Left renal pelvis (tissue), 4 donors: Measurements from ENCODE around the gene EPAS1. TPM values are rescaled to one million over a fixed set of nuclear protein-coding genes. Genes with fewer than 3 reads are reported as not detected.
"Not testable (repeated sequence)": the region's sequence is repeated elsewhere in the genome, so short reads cannot be mapped to it uniquely, and the experiment has no call there.

ENCODE experiments used
- DNase-seq, 4 donors: peaks; one replicate each; pipeline ENCODE4 v3.0.0-alpha.2; 2013; ENCODE audit warnings: low read depth in 4 of 4, low spot score in 3 of 4
- polyA plus RNA-seq, 4 donors: library from polyadenylated mRNA; unstranded; fragments of 120-200 nt; gene quantifications; one replicate each; pipeline ENCODE4 v1.2.1, GENCODE V29; 2013; ENCODE audit not compliant: insufficient read length in 4 of 4

The EPAS1 gene
- polyA plus RNA-seq, 4 donors: 23.0 to 58.5 (median 48.1) TPM

DNA sequence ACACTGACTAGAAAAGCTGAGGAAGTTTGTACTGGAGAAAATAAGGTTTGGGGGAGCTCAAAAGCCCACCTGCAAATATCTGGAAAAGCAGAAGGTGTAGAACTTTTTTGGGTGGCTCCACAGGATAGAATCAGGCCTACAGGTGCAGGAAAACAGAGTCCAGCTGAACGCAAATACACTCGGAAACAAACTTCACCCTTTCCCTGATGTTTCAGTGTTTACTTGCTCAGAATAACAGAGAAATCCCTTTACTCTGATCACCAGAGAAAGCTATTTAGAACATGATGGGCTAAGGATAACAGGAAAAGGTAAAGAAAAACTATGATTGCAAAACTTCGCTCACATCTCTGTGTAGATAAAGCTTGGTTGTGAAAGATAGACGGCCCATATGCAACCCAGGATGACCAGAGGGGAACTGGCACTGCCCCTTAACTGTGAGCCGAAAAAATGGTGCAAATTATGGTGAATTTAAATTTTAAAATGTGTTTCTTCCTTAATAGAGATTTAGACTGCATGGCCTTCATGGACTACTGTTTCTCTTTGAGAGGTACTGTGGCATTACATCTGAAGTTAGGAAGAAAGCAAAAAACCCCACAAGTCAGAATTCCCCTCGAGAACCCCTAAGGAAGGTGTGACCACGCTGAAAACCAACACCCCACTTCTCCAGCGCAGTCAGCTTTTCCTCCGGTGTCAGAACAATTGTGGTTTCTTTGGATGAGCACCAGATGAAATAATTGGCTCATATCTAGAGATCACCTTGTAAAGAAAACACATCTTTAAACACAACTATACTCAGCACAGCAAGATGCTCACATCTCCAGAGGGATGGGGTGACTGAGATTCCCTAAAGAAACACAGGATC, 97.7 kb downstream of the EPAS1 start:
- no peak for DNase-seq

GRCh38 chr2:46395730-46396129, 98.5 kb downstream of the EPAS1 start:
- DNase-seq: not testable (repeated sequence)

DNA sequence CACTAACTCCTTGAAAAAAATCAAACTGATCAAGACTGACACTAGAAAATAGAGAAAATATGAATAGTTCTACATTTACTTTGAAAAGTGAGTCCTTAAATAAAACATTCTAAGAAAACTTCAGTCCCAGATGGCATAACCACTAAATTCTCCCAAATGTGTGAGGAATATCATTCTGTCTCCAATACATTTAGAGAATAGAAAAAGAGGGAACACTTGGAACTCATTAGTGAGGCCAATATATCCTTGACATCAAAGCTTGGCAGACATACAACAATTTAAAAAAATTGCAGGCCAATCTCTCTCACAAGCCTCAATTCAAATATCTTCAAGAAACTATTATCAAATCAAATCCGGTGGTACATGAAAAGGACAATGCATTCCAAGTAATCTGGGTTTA, 102.8 kb downstream of the EPAS1 start:
- DNase-seq: no peak

- no peak for DNase-seq
Measured at GRCh38 chr2:46402874-46403273, 105.7 kb downstream of the EPAS1 start.

GRCh38 chr2:46404181-46404759, 107.1 kb downstream of the EPAS1 start:
- DNase-seq: no peak

DNA sequence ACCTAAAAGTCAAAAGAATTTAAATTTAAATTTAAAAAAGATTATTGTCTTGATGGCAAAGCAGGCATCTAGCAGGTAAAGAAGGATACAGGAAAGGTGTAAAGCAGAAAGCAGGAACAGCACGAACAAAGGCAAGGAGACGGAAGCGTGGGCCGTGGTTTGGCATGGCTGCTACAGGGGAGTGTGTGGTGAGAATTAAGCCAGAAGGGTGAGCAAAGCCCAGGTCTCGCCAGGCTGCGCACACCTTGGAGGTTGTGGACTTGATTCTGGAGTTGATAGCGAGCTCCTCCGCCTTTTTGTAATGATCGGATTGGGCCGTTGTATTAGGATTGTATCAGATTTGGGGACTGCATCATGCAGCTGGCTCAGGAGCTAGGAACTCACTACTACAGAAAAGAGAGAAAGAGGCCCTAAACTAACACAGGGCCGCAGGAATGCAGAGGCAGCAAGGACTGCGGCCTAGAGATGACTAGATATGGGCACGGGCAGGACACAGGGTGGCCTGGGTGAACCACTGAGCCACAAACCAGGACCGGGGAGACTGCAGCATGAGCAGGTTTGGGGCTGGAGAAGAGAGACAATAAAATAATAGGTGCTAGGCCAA, 110.7 kb downstream of the EPAS1 start:
- DNase-seq: no peak

DNA sequence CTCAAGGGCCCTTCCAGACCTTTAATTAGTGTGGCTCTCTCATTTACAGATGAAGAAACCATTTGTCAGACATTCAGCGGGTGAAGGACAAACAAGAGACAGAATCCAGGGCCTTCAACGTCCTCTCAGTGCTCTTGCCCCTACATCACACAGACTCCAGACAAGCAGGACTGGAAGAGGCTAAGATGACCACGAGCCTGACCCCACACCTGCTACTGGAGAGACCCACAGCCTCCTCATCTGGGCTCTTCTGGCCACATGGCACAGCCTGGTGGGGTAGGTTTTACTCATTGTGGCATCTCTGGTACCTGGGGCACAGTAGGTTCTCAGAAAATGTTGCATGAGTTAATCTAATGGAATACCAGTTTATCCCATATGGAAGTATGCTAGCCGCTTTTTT, 112.5 kb downstream of the EPAS1 start:
- DNase-seq: no peak

DNA sequence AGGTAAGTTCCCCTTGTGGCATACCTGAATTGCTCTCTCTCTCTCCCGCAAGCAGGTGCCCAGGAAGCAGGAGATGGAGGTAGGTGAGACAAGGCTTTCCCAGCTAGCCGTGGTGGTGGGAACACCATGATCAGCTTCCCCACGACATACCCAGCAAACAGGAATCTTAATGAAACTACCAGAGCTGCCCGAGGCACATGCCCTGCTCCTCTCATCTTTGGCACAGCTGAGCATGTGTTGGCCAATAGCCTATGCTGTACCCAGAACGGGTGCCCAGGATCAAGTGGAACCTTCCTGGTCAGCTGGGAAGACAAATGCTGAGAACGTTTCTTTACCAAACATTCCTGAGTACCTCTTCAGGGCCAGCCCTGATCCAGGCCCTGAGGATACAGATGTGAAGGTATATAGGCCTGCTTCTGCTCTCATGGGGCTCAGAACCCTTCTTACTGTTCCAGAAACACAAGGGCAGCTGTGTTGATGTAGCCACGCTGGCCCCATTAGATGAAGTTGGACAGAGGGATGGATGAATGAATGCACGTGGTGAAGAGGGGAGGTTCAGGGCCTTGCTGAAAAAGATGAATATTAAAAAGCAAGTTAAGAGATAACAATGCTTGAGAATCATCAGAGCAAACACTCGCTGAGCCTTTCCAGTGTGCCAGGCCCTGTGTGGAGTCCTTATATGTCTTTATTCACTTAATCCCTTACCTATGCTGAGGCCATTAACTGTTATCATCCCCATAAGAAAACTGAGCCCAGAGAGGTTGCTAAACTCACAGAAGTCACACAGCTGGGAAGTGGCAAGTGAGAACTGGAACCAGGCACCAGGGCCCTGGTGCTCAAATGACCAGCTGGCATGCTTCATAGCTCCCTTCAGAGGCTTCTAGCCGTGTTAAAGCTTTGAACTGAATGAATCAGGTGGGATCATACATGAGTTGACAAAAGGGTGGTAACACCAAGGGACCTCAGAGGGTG, 113.4 kb downstream of the EPAS1 start:
- no peak for DNase-seq

GRCh38 chr2:46411245-46411641, 114.0 kb downstream of the EPAS1 start:
- no peak for DNase-seq

GRCh38 chr2:46411985-46412384, 114.8 kb downstream of the EPAS1 start:
- DNase-seq: no peak

DNA sequence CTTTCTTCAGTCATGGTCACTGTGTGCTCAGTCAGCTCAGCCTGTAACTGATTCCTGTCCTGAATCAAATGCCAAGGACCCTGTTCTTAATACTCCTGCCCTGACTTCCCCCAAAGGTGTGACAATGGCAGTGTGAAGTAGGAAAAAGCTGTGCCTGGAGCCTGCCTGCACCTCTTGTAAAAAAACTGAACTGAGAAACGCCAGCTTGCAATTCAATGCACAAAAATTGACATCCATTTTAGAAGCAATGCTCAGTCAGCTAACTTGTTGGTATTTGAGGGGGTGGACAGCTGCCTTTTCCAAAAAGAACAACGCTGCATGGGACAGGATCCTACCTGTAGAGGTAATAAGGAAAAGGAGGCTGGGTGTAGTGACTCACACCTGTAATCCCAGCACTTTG, 115.9 kb downstream of the EPAS1 start:
- DNase-seq: no peak

GRCh38 chr2:46413631-46414030, 116.4 kb downstream of the EPAS1 start:
- no peak for DNase-seq

- no peak for DNase-seq
Measured at GRCh38 chr2:46414701-46415100, 117.5 kb downstream of the EPAS1 start.

GRCh38 chr2:46416280-46416679, 119.1 kb downstream of the EPAS1 start:
- no peak for DNase-seq

DNA sequence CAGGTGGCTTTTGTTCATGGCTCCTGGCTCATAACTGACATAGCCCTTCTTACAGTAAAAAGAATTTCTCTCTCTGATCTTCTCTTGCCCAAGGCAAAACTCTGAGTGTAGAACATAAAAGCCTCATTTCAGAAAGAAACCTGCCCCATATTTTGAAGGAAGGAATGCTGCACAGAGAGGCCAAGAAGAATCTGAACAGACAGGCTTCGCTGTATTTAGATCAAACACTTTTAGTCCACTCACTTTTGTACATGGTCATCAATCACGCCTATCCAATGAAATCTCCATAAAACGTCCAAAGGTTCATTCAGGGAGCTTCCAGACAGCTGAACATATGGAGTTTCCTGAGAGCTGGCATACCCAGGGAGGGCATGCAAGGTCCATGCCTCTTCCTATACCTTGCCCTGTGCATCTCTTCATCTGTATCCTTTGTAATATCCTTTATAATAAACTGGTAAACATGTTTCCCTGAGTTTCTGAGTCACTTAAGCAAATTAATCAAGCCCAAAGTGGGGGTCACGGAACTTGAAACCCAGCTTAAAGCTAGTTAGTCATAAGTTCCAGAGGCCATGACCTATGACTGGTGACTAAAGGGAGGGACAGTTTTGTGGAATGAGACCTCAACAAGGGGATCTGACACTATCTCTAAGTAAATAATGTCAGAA, 119.7 kb downstream of the EPAS1 start:
- DNase-seq: no peak

GRCh38 chr2:46420945-46421344, 123.7 kb downstream of the EPAS1 start:
- no peak for DNase-seq

DNA sequence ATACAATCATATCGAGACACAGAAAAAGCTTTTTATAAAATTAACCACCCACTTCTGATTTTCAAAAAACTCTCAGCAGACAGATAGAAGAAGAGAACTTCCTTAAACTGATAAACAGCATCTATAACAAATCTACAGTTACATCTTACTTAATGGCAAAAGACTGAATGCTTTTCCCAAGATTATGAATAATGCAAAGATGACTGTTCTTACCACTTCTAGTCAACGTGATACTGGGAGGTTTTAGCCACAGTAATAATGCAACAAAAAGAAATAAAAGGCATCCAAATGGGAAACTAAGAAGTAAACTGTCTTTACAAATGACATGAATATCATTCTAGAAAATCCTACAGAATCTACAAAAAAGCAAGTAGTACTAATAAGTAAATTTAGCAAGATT, 124.2 kb downstream of the EPAS1 start:
- DNase-seq: no peak

DNA sequence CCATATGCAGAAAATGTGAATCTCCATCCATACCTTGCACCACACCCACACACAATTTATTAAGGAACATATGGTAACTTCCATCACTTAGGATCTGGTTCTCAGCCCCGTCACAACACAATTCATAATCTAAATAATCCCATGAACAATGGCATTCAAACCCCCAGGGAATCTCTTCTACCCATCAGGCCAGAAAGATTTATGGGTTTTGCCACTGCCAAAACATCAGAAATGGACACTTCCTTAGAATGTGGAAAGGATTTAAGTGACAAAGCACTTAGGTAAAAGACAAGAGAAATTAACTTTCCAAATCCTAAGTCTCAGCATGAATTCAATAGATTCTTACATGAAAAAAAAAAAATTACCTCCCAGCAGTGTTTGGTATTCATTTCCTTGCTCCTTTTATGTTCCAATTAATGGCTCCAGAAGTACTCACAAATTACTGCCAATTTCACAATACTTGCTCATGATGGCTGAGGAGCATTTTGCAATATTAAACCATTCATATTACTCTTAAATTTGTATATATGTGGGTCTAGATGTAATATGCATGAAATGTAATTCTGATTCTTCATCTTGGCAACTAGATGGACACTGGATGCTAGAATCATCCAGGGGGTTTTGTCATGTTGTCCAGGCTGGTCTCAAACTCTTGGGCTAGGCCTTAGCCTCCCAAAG, 125.6 kb downstream of the EPAS1 start:
- DNase-seq: no peak

DNA sequence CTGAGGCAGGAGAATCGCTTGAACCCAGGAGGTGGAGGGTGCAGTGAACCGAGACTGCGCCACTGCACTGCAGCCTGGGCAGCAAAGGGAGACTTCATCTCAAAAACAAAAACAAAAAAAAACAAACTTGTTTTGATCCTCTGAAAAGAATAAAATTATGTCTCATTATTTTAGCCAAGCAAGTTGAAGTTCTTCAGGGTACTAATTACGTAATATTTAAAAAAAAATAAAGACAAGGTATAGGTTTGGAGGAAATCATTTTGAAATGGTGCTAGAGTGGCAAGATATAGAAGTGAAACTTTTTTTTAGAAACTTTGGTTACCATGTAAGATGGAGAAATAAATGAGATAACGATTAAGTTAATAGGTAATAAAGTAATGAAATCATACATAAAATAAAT, 127.7 kb downstream of the EPAS1 start:
- DNase-seq: no peak
